B cell (primary cell): Measurements from ENCODE around the gene PLPPR2.

Experiments
- EZH2 ChIP-seq: IDR thresholded peaks from 2 replicates; pipeline ENCODE4 v1.6.1; 2012; ENCODE audit warnings: borderline replicate concordance, low read depth, mild to moderate bottlenecking, moderate library complexity, low read length; ENCODE audit not compliant: insufficient read depth, poor library complexity, severe bottlenecking
- TF ChIP-seq, protein P1 (sequence below): fragments of 200-600 bp; IDR thresholded peaks from one replicate; pipeline ENCODE4 v1.8.0; 2022; ENCODE audit warnings: antibody characterized with exemption, mild to moderate bottlenecking

GRCh38 chr19:11347546-11348039, 7.6 kb upstream of the PLPPR2 start:
- TF ChIP-seq, protein P1, sequence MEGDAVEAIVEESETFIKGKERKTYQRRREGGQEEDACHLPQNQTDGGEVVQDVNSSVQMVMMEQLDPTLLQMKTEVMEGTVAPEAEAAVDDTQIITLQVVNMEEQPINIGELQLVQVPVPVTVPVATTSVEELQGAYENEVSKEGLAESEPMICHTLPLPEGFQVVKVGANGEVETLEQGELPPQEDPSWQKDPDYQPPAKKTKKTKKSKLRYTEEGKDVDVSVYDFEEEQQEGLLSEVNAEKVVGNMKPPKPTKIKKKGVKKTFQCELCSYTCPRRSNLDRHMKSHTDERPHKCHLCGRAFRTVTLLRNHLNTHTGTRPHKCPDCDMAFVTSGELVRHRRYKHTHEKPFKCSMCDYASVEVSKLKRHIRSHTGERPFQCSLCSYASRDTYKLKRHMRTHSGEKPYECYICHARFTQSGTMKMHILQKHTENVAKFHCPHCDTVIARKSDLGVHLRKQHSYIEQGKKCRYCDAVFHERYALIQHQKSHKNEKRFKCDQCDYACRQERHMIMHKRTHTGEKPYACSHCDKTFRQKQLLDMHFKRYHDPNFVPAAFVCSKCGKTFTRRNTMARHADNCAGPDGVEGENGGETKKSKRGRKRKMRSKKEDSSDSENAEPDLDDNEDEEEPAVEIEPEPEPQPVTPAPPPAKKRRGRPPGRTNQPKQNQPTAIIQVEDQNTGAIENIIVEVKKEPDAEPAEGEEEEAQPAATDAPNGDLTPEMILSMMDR: no peak
- TF ChIP-seq EZH2: no peak
